Measurements from ENCODE around the gene PDLIM4.

PDLIM4 gene

DNA sequence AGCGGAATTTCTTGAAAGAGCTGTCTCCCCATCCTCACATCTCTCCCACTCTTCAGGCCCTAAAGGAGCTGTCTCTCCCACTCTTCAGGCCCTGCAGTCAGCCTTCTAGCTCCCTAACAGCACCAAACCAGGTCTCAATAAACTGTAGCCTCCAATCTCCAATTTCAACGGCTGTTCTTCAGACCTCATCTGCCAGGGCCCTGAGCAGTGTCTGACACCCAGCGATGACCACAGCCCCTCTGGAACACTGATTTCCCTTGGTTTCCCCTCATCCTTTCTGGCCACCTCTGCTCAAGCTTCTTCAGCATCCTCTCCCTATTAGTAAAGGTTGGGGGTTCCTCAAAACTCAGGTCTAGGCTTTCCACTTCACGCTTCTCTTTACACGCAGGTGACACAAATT lies 28.3 kb upstream of the PDLIM4 start:
- H3K4me3 ChIP-seq (ENCODE audit: low read depth, low read length): no peak overlapping the region
- no peaks in the 10 kb centered on the region for H3K9me3 ChIP-seq (ENCODE audit: severe bottlenecking)
- H3K27me3 ChIP-seq (ENCODE audit: insufficient read depth, low read depth, severe bottlenecking): no peaks in the 10 kb centered on the region
- H3K27ac ChIP-seq: no peak overlapping the region
- H3K36me3 ChIP-seq: no peaks in the 10 kb centered on the region
- DNase-seq: no peak
- TF ChIP-seq, protein P1, sequence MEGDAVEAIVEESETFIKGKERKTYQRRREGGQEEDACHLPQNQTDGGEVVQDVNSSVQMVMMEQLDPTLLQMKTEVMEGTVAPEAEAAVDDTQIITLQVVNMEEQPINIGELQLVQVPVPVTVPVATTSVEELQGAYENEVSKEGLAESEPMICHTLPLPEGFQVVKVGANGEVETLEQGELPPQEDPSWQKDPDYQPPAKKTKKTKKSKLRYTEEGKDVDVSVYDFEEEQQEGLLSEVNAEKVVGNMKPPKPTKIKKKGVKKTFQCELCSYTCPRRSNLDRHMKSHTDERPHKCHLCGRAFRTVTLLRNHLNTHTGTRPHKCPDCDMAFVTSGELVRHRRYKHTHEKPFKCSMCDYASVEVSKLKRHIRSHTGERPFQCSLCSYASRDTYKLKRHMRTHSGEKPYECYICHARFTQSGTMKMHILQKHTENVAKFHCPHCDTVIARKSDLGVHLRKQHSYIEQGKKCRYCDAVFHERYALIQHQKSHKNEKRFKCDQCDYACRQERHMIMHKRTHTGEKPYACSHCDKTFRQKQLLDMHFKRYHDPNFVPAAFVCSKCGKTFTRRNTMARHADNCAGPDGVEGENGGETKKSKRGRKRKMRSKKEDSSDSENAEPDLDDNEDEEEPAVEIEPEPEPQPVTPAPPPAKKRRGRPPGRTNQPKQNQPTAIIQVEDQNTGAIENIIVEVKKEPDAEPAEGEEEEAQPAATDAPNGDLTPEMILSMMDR (IDR thresholded peaks at IDR 0.05; ENCODE audit: low read depth, low read length): no peak

DNA sequence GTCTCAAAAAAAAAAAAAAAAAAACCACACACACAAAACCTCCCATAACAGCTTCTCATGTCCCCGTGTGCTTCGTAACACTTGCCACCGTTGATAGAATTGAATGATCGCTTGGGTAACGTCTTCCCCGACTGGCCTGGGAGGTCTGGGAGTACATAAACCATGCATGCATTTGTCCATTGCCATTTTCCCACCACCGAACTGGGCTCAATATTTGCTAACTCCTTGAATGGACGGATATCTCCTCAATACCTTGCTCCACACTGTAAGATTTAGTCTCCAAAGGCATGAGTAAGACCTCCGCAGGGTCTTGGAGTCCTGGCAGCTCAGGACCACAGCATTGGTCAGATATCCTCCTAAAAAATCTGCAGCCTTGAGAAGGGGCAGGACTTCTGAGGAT lies 26.6 kb upstream of the PDLIM4 start:
- H3K9me3 ChIP-seq (ENCODE audit: severe bottlenecking): no peaks in the 10 kb centered on the region
- no peak overlapping the region for H3K4me3 ChIP-seq (ENCODE audit: low read depth, low read length)
- peak; percentile 1 for DNase-seq
- H3K36me3 ChIP-seq: no peaks in the 10 kb centered on the region
- H3K27ac ChIP-seq: no peak overlapping the region
- TF ChIP-seq, protein P1 (IDR thresholded peaks at IDR 0.05; ENCODE audit: low read depth, low read length): no peak
- H3K27me3 ChIP-seq (ENCODE audit: insufficient read depth, low read depth, severe bottlenecking): no peaks in the 10 kb centered on the region

DNA sequence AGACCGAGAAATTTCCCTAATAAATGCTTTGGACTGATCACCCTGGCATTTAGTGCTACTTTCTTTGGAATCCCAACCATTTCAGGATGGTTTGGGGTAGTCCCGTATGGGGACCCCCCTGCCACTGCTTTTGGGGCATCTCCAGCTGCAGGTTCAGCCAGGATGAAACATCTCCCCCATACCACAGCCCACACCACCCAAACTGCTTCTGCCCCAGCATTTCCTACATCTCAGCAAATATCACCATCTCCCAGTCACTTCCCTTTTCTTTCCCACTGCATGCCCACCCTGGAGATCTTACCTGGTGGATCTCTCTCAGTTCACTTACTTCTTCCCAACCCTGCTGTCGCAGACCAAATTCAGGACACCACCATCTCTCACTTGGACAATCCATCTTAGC lies 25.0 kb upstream of the PDLIM4 start:
- H3K4me3 ChIP-seq (ENCODE audit: low read depth, low read length): no peak overlapping the region
- H3K36me3 ChIP-seq: no peaks in the 10 kb centered on the region
- H3K9me3 ChIP-seq (ENCODE audit: severe bottlenecking): no peaks in the 10 kb centered on the region
- TF ChIP-seq, protein P1 (IDR thresholded peaks at IDR 0.05; ENCODE audit: low read depth, low read length): no peak
- DNase-seq: peak; percentile 1
- H3K27me3 ChIP-seq (ENCODE audit: insufficient read depth, low read depth, severe bottlenecking): no peaks in the 10 kb centered on the region
- H3K27ac ChIP-seq: no peak overlapping the region

DNA sequence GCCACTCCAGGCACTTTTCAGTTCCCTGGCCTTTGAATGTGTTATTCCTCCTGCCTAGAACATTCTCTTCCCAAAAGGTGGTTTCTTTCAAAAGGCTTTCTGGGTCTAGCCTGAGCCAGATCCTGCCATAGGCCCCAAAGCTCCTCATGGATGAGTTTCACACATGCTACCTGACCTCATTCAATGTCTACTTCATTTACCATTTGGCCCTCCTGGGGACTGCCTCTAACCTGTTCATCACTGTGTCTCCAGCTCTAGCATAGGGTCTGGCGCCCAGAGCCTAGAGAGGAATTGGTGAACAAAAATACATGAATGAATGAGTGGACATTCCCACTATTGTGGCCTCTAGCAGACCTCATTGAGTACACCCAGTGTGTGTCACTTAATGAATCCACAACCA lies 24.4 kb upstream of the PDLIM4 start:
- Histone ChIP-seq H3K27ac (no peak overlapping the region), H3K4me3 (ENCODE audit: low read depth, low read length) (no peak overlapping the region), H3K36me3 (no peaks in the 10 kb centered on the region), H3K9me3 (ENCODE audit: severe bottlenecking) (no peaks in the 10 kb centered on the region), H3K27me3 (ENCODE audit: insufficient read depth, low read depth, severe bottlenecking) (no peaks in the 10 kb centered on the region)
- TF ChIP-seq, protein P1 (IDR thresholded peaks at IDR 0.05; ENCODE audit: low read depth, low read length): no peak
- DNase-seq: peak; percentile 0

DNA sequence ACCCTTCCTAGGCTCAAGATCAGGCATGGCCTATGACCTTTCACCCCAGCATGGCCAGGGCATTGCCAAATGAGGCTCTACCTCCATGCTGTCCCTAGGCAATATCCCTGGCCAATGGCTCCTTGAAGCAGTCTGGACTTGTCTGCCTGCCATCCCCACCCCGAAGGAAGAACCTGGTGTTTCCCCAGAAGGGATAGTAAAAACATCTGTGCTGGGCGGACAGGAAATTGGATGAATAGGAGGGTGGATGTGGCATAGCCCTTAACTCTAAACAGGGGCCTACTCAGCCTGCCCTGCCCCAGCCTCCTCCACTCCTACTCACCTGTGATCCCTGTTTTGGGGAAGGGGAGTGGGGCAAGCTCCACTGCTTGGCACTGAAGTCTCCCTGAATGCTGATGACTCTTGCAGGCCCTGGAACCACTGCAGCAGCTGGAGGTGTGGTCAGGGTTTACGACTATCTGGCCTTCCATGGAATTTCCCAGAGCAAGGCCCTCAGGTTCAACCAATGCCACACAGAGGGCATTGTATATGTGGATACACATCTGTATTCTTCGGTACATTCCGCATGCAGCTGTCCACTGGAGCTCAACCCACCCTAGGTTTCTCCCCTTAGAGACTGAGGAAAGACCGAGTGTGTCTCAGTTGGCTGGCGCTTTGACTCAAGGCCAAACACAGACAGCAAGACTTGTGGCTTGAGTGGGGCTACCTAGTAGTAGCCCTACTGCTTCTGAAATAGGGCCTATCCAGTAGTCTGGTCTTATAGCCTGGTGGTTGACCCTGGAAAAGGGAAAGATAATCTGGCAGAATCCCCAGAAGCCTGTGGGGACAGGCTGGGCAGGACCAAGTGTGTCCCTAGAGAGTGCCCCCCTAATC lies 23.4 kb upstream of the PDLIM4 start:
- Histone ChIP-seq H3K4me3 (ENCODE audit: low read depth, low read length) (no peak overlapping the region), H3K9me3 (ENCODE audit: severe bottlenecking) (no peaks in the 10 kb centered on the region), H3K27ac (no peak overlapping the region), H3K36me3 (no peaks in the 10 kb centered on the region), H3K27me3 (ENCODE audit: insufficient read depth, low read depth, severe bottlenecking) (no peaks in the 10 kb centered on the region)
- DNase-seq: peak; percentile 8
- TF ChIP-seq, protein P1 (IDR thresholded peaks at IDR 0.05; ENCODE audit: low read depth, low read length): no peak

DNA sequence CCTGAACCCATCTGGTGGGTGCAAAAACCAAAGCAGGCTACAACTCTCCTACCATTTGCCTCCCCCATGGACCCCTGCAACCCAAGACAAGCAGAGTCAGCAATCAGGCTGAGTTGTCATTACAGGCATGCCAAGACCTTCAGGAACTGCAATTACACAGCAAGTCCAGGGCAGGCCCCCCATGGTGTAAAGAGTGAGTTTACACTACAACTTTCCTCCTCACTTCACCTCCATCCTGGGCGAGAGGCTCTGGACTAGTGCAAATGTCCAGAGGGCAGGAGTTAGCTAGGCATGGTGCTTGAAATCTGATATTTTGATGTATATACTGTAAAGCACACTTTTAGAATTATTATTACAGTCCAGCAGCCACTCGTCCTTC lies 22.8 kb upstream of the PDLIM4 start:
- no peak overlapping the region for H3K4me3 ChIP-seq (ENCODE audit: low read depth, low read length)
- no peaks in the 10 kb centered on the region for H3K9me3 ChIP-seq (ENCODE audit: severe bottlenecking)
- no peaks in the 10 kb centered on the region for H3K27me3 ChIP-seq (ENCODE audit: insufficient read depth, low read depth, severe bottlenecking)
- TF ChIP-seq, protein P1 (IDR thresholded peaks at IDR 0.05; ENCODE audit: low read depth, low read length): no peak
- no peaks in the 10 kb centered on the region for H3K36me3 ChIP-seq
- peak; percentile 4 for DNase-seq
- no peak overlapping the region for H3K27ac ChIP-seq

Measured in WERI-Rb-1 (cell line).